KMS-11 (cell line): Measurements from ENCODE around the gene CDC45.

Experiments used
- H2AFZ ChIP-seq: fragments of 200-600 bp; sonication (generic); 2 replicates; pipeline ENCODE4 v1.6.1; 2016; ENCODE audit warnings: antibody characterized with exemption, mixed run types, low read depth
- H3K27ac ChIP-seq: fragments of 200-600 bp; sonication (generic); 2 replicates; pipeline ENCODE4 v1.6.1; 2016; ENCODE audit warnings: mild to moderate bottlenecking, mixed run types
- H3K27me3 ChIP-seq: fragments of 200-600 bp; sonication (generic); 2 replicates; pipeline ENCODE4 v1.6.1; 2017; ENCODE audit warnings: mild to moderate bottlenecking, low read depth, mixed run types, moderate library complexity; ENCODE audit not compliant: insufficient read depth
- H3K36me3 ChIP-seq: fragments of 200-600 bp; sonication (generic); 2 replicates; pipeline ENCODE4 v1.6.1; 2017; ENCODE audit warnings: mild to moderate bottlenecking, mixed run types; ENCODE audit not compliant: insufficient read depth
- H3K4me1 ChIP-seq: fragments of 200-600 bp; sonication (generic); 2 replicates; pipeline ENCODE4 v1.6.1; 2016; ENCODE audit warnings: mild to moderate bottlenecking, low read depth, mixed run types; ENCODE audit not compliant: poor library complexity, severe bottlenecking
- H3K4me2 ChIP-seq: fragments of 200-600 bp; sonication (generic); 2 replicates; pipeline ENCODE4 v1.7.0; 2016; ENCODE audit warnings: mild to moderate bottlenecking, mixed run types
- H3K4me3 ChIP-seq: fragments of 200-600 bp; sonication (generic); IDR thresholded peaks from 2 replicates; pipeline ENCODE4 v1.6.1; 2017; ENCODE audit warnings: low read depth, low read length, mixed read lengths; ENCODE audit not compliant: insufficient read depth
- H3K79me2 ChIP-seq: fragments of 200-600 bp; sonication (generic); 2 replicates; pipeline ENCODE4 v1.6.1; 2016; ENCODE audit warnings: low read depth, mixed run types; ENCODE audit not compliant: insufficient read depth
- H3K9ac ChIP-seq: fragments of 200-600 bp; sonication (generic); 2 replicates; pipeline ENCODE4 v1.6.1; 2016; ENCODE audit warnings: mild to moderate bottlenecking, mixed run types
- H4K20me1 ChIP-seq: fragments of 200-600 bp; sonication (generic); 2 replicates; pipeline ENCODE4 v1.6.1; 2016; ENCODE audit warnings: mild to moderate bottlenecking, mixed run types; ENCODE audit not compliant: insufficient read depth
- TF ChIP-seq, protein P1 (sequence below): fragments of 200-600 bp; sonication (generic); conservative IDR thresholded peaks from 2 replicates; pipeline ENCODE4 v1.6.1; 2017; ENCODE audit warnings: low read depth, mild to moderate bottlenecking, antibody characterized with exemption, low read length, moderate library complexity, mixed read lengths

The CDC45 gene

GRCh38 chr22:19494001-19494560 is 14.4 kb downstream of the CDC45 start:
- Histone ChIP-seq H4K20me1 (0 out of 2 replicates have a peak, but pooled peaks cover 3% of the 10 kb centered on the region), H3K4me1 (no peaks in the 10 kb centered on the region), H3K27ac (no peak overlapping the region), H3K4me2 (no peak overlapping the region), H3K9ac (no peak overlapping the region), H3K79me2 (no peaks in the 10 kb centered on the region), H3K36me3 (peaks cover 5% of the 10 kb centered on the region; the same call in 1 of the 2 replicates), H2AFZ (no peak overlapping the region), H3K4me3 (no peak overlapping the region), H3K27me3 (no peaks in the 10 kb centered on the region)
- TF ChIP-seq, protein P1, sequence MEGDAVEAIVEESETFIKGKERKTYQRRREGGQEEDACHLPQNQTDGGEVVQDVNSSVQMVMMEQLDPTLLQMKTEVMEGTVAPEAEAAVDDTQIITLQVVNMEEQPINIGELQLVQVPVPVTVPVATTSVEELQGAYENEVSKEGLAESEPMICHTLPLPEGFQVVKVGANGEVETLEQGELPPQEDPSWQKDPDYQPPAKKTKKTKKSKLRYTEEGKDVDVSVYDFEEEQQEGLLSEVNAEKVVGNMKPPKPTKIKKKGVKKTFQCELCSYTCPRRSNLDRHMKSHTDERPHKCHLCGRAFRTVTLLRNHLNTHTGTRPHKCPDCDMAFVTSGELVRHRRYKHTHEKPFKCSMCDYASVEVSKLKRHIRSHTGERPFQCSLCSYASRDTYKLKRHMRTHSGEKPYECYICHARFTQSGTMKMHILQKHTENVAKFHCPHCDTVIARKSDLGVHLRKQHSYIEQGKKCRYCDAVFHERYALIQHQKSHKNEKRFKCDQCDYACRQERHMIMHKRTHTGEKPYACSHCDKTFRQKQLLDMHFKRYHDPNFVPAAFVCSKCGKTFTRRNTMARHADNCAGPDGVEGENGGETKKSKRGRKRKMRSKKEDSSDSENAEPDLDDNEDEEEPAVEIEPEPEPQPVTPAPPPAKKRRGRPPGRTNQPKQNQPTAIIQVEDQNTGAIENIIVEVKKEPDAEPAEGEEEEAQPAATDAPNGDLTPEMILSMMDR: no peak

GRCh38 chr22:19494676-19495173 is 15.0 kb downstream of the CDC45 start:
- Histone ChIP-seq H3K9ac (no peak overlapping the region), H3K79me2 (no peaks in the 10 kb centered on the region), H2AFZ (no peak overlapping the region), H3K4me2 (no peak overlapping the region), H3K27me3 (no peaks in the 10 kb centered on the region), H3K4me3 (no peak overlapping the region), H3K36me3 (peaks cover 5% of the 10 kb centered on the region; the same call in 1 of the 2 replicates), H3K27ac (no peak overlapping the region), H4K20me1 (0 out of 2 replicates have a peak, but pooled peaks cover 3% of the 10 kb centered on the region), H3K4me1 (no peaks in the 10 kb centered on the region)
- TF ChIP-seq, protein P1: no peak

DNA sequence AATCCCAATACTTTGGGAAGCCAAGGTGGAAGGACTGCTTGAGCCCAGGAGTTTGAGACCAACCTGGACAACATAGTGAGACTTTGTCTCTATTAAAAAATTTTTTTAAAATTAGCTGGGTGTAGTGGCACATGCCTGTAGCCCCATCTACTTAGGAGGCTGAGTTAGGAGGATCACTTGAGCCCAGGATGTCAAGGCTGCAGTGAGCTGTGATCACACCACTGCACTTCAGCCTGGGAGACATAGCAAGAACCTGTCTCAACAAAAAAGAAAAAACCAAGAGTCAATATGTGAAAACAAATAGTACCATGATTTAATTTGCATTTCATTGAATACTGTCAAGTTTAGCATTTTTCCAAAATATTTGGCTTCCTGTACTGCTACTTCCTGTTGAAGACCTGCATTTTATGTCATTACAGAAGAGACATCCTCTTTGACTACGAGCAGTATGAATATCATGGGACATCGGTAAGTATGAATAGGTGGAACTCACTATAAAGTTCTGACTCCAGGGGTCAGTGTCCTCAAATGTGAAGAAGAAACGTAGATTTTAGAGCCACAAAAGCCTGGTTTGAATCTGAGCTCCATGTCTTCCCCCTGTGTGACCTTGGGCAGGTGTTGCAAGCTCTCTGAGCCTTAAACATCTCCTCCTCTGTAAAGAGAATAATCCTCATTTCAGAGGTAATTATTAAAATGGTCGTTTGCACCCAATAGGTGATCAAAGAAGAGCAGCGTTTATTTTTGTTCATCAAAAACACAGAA is 16.0 kb downstream of the CDC45 start:
- 0 out of 2 replicates have a peak, but pooled peaks cover 3% of the 10 kb centered on the region for H4K20me1 ChIP-seq
- TF ChIP-seq, protein P1: no peak
- peaks cover 5% of the 10 kb centered on the region; the same call in 1 of the 2 replicates for H3K36me3 ChIP-seq

GRCh38 chr22:19496324-19496630 is 16.6 kb downstream of the CDC45 start:
- Histone ChIP-seq H3K27ac (no peak overlapping the region), H3K36me3 (peaks cover 5% of the 10 kb centered on the region; the same call in 1 of the 2 replicates), H3K27me3 (no peaks in the 10 kb centered on the region), H3K4me3 (no peak overlapping the region), H3K4me2 (no peak overlapping the region), H4K20me1 (0 out of 2 replicates have a peak, but pooled peaks cover 3% of the 10 kb centered on the region), H3K9ac (no peak overlapping the region), H2AFZ (no peak overlapping the region), H3K4me1 (no peaks in the 10 kb centered on the region), H3K79me2 (no peaks in the 10 kb centered on the region)
- TF ChIP-seq, protein P1: no peak

More for the DNA sequence above, 16.0 kb downstream of the CDC45 start:
- Histone ChIP-seq H3K9ac (no peak overlapping the region), H3K27me3 (no peaks in the 10 kb centered on the region), H3K79me2 (no peaks in the 10 kb centered on the region), H2AFZ (no peak overlapping the region), H3K4me2 (no peak overlapping the region), H3K4me1 (no peaks in the 10 kb centered on the region), H3K27ac (no peak overlapping the region), H3K4me3 (no peak overlapping the region)
